Stomach (tissue), 9 donors: ENCODE measurements around the gene TP63. TPM values are rescaled to one million over a fixed set of nuclear protein-coding genes. Genes with fewer than 3 reads are reported as not detected.
A peak's percentile ranks its signal among the peaks of the same experiment; 100 is the strongest.
"Not testable (repeated sequence)": the region's sequence is repeated elsewhere in the genome, so short reads cannot be mapped to it uniquely, and the experiment has no call there.

Experiments
- DNase-seq, 2 donors: peaks; one replicate each; pipeline versions ENCODE4 v3.0.0 to v3.0.0-alpha.2; 2013 to 2019
- H3K27ac ChIP-seq, 5 donors: fragments of 200-600 bp in 4 of 5; sonication (generic) in 4 of 5; one replicate each; pipeline ENCODE4 v1.5.1; 2013 to 2019; ENCODE audit warnings: mild to moderate bottlenecking in 1 of 5, moderate library complexity in 1 of 5
- H3K27me3 ChIP-seq, 3 donors: fragments of 200-600 bp; sonication (generic); one replicate each; pipeline ENCODE4 v1.5.1; 2017 to 2019; ENCODE audit warnings: mixed run types in 1 of 3
- H3K36me3 ChIP-seq, 4 donors: fragments of 200-600 bp; sonication (generic); 1 replicate in 3 of 4; 2 replicates in 1 of 4; pipeline ENCODE4 v1.5.1; 2016 to 2019
- H3K4me1 ChIP-seq, 4 donors: fragments of 200-600 bp; sonication (generic); one replicate each; pipeline ENCODE4 v1.5.1; 2016 to 2019
- H3K4me3 ChIP-seq, 4 donors: fragments of 200-600 bp; sonication (generic) in 3 of 4; one replicate each; pipeline ENCODE4 v1.5.1; 2016 to 2019; ENCODE audit warnings: mild to moderate bottlenecking in 1 of 4
- H3K9me3 ChIP-seq, 4 donors: fragments of 200-600 bp; sonication (generic); one replicate each; pipeline ENCODE4 v1.5.1; 2016 to 2019
- EP300 ChIP-seq: sonication (generic); formaldehyde crosslinking; IDR thresholded peaks from one replicate; pipeline ENCODE4 v1.6.1; 2017; ENCODE audit warnings: antibody characterized with exemption
- POLR2A ChIP-seq, 4 donors: fragments of 450-650 bp; IDR thresholded peaks; one replicate each; pipeline ENCODE4 v1.6.1; 2016; ENCODE audit warnings: antibody characterized with exemption in 4 of 4, control low read depth in 2 of 4, mild to moderate bottlenecking in 1 of 4, moderate library complexity in 1 of 4
- POLR2AphosphoS5 ChIP-seq, 3 donors: sonication (generic); formaldehyde crosslinking; IDR thresholded peaks; one replicate each; pipeline ENCODE4 v1.6.1; 2016; ENCODE audit warnings: antibody characterized with exemption in 3 of 3
- WGBS, 5 donors: extraction: QIAGEN DNeasy Blood & Tissue Kit in 3 of 5; methylation state at CpG; one replicate each; pipeline versions ENCODE4 v1.1.5 to v1.1.7; 2013 to 2018; 5-methylcytosine and 5-hydroxymethylcytosine counted together
- intact Hi-C: fragments of 100-400 bp; cut with DNase I; formaldehyde crosslinking; loops from one replicate; pipeline ENCODE4 v1.15.1; 2023; ENCODE audit warnings: low total_unique reads
- polyA plus RNA-seq, 3 donors: library from polyadenylated mRNA; stranded (reverse); fragments of 200-250 nt; gene quantifications; one replicate each; pipeline ENCODE4 v1.2.3, GENCODE V29; 2013
- total RNA-seq, 5 donors: library from RNA; depleted of rRNA; stranded (reverse); fragments of >200 nt; gene quantifications; one replicate each; pipeline versions ENCODE4 v1.1.0 to v1.2.3, GENCODE V29; 2014 to 2016
- TF ChIP-seq, protein P1 (sequence below), 7 experiments: fragments of 450-650 bp in 4 of 7; fragments of 200-600 bp in 3 of 7; sonication (generic) in 3 of 7; IDR thresholded peaks; one replicate each; pipeline ENCODE4 v1.5.1; 2016 to 2019; ENCODE audit warnings: antibody characterized with exemption in 7 of 7, control low read depth in 2 of 7, mild to moderate bottlenecking in 1 of 7
- donor health status: healthy with polysubstance abuse.
- donor health status: Bipolar disorder and iron deficiency.
- donor health status: healthy.

Gene TP63
- total and polyA plus RNA-seq, 8 donors, result 0.15 to 25.6 (median 0.55) TPM; not detected in 5

GRCh38 chr3:189593581-189593980, 37.6 kb upstream of the TP63 start:
- no peak for DNase-seq
- H3K9me3 ChIP-seq, result no peaks in the 10 kb centered on the region
- H3K36me3 ChIP-seq, result no peaks in the 10 kb centered on the region
- H3K4me3 ChIP-seq, result no peak overlapping the region
- no peaks in the 10 kb centered on the region for H3K27me3 ChIP-seq
- H3K27ac ChIP-seq, result no peak overlapping the region
- H3K4me1 ChIP-seq, result peaks cover 0 to 6% (median 1%) of the 10 kb centered on the region in 4 donors
- TF ChIP-seq POLR2AphosphoS5 (IDR thresholded peaks at IDR 0.05) (no peak), POLR2A (IDR thresholded peaks at IDR 0.05) (no peak), EP300 (no peak)
- TF ChIP-seq, protein P1, sequence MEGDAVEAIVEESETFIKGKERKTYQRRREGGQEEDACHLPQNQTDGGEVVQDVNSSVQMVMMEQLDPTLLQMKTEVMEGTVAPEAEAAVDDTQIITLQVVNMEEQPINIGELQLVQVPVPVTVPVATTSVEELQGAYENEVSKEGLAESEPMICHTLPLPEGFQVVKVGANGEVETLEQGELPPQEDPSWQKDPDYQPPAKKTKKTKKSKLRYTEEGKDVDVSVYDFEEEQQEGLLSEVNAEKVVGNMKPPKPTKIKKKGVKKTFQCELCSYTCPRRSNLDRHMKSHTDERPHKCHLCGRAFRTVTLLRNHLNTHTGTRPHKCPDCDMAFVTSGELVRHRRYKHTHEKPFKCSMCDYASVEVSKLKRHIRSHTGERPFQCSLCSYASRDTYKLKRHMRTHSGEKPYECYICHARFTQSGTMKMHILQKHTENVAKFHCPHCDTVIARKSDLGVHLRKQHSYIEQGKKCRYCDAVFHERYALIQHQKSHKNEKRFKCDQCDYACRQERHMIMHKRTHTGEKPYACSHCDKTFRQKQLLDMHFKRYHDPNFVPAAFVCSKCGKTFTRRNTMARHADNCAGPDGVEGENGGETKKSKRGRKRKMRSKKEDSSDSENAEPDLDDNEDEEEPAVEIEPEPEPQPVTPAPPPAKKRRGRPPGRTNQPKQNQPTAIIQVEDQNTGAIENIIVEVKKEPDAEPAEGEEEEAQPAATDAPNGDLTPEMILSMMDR (IDR thresholded peaks at IDR 0.05), result no peak
- intact Hi-C loops, result no loop called here

DNA sequence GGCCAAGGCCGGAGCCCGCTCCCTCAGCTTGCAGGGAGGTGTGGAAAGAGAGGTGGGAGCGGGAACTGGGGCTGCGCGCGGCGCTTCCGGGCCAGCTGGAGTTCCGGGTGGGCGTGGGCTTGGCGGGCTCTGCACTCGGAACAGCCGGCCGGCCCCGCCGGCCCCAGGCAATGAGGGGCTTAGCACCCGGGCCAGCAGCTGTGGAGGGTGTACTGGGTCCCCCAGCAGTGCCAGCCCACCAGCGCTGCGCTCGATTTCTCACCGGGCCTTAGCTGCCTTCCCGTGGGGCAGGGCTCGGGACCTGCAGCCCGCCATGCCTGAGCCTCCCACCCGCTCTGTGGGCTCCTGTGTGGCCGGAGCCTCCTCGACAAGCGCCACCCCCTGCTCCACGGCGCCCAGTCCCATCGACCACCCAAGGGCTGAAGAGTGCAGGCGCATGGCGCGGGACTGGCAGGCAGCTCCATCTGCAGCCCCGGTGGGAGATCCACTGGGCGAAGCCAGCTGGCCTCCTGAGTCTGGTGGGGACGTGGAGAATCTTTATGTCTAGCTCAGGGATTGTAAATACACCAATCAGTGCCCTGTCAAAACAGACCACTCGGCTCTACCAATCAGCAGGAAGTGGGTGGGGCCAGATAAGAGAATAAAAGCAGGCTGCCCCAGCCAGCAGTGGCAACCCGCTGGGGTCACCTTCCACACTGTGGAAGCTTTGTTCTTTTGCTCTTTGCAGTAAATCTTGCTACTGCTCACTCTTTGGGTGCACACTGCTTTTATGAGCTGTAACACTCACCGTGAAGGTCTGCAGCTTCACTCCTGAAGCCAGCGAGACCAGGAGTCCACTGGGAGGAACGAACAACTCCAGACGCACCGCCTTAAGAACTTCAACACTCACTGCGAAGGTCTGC, 34.9 kb upstream of the TP63 start:
- H3K36me3 ChIP-seq, H3K4me1 ChIP-seq, H3K27me3 ChIP-seq, H3K9me3 ChIP-seq, intact Hi-C loops, H3K27ac ChIP-seq, H3K4me3 ChIP-seq, DNase-seq: not testable (repeated sequence)
- WGBS, 5 donors, result 92 to 96% (median 95%) methylated on average over 33 to 45 of the region's 45 CpGs

- intact Hi-C loops, result no loop called here
- no peaks in the 10 kb centered on the region for H3K9me3 ChIP-seq
- no peak for TF ChIP-seq POLR2AphosphoS5 (IDR thresholded peaks at IDR 0.05)
- TF ChIP-seq EP300, result no peak
- no peak for TF ChIP-seq POLR2A (IDR thresholded peaks at IDR 0.05)
- TF ChIP-seq, protein P1 (IDR thresholded peaks at IDR 0.05), result no peak
- 66 to 77% (median 73%) methylated on average over 2 of the region's 2 CpGs for WGBS, 5 donors
- peaks cover 0 to 9% (median 4%) of the 10 kb centered on the region in 4 donors for H3K4me1 ChIP-seq
- H3K27ac ChIP-seq, result no peak overlapping the region
- H3K4me3 ChIP-seq, result no peak overlapping the region
- no peaks in the 10 kb centered on the region for H3K27me3 ChIP-seq
- no peaks in the 10 kb centered on the region for H3K36me3 ChIP-seq
- no peak for DNase-seq
These were observed 33.3 kb upstream of the TP63 start for GRCh38 chr3:189597918-189598317.

DNA sequence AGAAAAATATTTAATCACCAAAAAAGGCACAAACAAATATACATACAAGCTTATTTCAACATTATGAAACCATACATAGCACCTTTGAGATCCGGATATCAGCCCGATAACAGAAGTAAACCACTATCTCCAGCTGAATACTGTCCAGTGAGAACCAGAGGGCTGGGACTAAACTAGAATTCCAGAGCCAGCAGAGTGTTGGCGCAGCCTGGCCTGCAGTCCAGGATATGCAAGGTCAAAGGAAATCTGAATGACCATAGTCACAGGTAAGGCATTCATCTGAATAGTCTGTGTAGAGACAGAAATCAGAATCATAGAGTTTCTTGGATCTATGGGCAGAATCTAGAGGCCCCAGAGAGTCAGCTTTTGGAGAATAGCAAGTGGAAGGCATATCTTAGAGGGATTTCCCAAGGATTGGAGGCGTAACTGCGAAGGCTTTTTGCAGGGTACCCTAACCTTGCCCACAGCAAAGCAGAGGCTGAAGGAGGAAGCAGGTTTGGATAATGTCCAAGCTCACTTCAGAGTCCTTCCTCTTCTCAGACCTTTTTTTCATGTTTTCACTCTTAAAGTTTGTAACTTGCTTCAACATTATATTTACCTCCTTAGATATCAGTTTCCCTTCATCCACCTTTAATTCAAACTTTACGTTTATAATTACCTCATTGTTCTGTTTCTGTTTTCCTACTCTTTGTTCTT, 32.5 kb upstream of the TP63 start:
- no peaks in the 10 kb centered on the region for H3K9me3 ChIP-seq
- TF ChIP-seq, protein P1 (IDR thresholded peaks at IDR 0.05), result no peak
- TF ChIP-seq EP300 (no peak), POLR2A (IDR thresholded peaks at IDR 0.05) (no peak), POLR2AphosphoS5 (IDR thresholded peaks at IDR 0.05) (no peak)
- peaks cover 0 to 9% (median 4%) of the 10 kb centered on the region in 4 donors for H3K4me1 ChIP-seq
- intact Hi-C loops, result no loop called here
- no peaks in the 10 kb centered on the region for H3K36me3 ChIP-seq
- DNase-seq, result peak in 1 of 2 donors; percentile 7
- WGBS, 5 donors, result 47 to 71% (median 65%) methylated on average over 6 of the region's 6 CpGs
- H3K27ac ChIP-seq, result no peak overlapping the region
- no peaks in the 10 kb centered on the region for H3K27me3 ChIP-seq
- H3K4me3 ChIP-seq, result no peak overlapping the region
